22Rv1 (cell line): ENCODE results near the gene BORCS5.

Experiments used
- ZFX ChIP-seq: fragments of 450-650 bp; IDR thresholded peaks from 2 replicates; pipeline ENCODE4 v1.6.1; 2017; ENCODE audit warnings: antibody characterized with exemption, borderline replicate concordance
- TF ChIP-seq, protein P1 (sequence below): fragments of 450-650 bp; IDR thresholded peaks from 2 replicates; pipeline ENCODE4 v1.5.1; 2017; ENCODE audit warnings: mild to moderate bottlenecking

- TF ChIP-seq, protein P1, sequence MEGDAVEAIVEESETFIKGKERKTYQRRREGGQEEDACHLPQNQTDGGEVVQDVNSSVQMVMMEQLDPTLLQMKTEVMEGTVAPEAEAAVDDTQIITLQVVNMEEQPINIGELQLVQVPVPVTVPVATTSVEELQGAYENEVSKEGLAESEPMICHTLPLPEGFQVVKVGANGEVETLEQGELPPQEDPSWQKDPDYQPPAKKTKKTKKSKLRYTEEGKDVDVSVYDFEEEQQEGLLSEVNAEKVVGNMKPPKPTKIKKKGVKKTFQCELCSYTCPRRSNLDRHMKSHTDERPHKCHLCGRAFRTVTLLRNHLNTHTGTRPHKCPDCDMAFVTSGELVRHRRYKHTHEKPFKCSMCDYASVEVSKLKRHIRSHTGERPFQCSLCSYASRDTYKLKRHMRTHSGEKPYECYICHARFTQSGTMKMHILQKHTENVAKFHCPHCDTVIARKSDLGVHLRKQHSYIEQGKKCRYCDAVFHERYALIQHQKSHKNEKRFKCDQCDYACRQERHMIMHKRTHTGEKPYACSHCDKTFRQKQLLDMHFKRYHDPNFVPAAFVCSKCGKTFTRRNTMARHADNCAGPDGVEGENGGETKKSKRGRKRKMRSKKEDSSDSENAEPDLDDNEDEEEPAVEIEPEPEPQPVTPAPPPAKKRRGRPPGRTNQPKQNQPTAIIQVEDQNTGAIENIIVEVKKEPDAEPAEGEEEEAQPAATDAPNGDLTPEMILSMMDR, result no peak
- TF ChIP-seq ZFX, result no peak
Observed at GRCh38 chr12:12456637-12457036, 99.8 kb downstream of the BORCS5 start.
